ENCODE results near the gene ANKUB1. TPM values are rescaled to one million over a fixed set of nuclear protein-coding genes. Genes with fewer than 3 reads are reported as not detected.

Gene ANKUB1
- polyA plus RNA-seq, 1 donor: not detected

DNA sequence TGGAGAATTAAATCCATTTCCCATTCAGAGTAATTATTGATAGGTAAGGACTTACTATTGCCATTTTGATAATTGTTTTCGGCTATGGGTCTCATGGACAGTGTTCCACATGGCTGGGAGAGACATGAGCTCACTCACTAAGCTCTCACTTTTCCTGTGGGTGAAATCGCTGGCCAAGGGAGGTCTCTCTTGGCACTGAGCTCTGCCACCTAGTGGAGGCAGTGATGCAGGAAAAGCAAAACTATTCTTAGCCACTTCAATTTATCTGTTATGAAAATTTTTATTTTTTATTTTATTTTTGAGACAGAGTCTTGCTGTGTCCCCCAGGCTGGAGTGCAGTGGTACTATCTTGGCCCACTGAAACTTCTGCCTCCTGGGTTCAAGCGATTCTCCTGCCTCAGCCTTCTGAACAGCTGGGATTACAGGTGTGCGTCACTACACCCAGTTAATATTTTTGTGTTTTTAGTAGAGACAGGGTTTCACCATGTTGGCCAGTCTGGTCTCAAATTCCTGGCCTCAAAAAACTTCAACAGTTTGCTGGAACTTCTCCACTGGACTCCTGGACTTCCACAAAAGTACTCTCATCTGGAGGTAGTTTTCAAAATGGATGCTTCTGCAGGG is 16.0 kb upstream of the ANKUB1 start:
- DNase-seq: peak; percentile 50

DNA sequence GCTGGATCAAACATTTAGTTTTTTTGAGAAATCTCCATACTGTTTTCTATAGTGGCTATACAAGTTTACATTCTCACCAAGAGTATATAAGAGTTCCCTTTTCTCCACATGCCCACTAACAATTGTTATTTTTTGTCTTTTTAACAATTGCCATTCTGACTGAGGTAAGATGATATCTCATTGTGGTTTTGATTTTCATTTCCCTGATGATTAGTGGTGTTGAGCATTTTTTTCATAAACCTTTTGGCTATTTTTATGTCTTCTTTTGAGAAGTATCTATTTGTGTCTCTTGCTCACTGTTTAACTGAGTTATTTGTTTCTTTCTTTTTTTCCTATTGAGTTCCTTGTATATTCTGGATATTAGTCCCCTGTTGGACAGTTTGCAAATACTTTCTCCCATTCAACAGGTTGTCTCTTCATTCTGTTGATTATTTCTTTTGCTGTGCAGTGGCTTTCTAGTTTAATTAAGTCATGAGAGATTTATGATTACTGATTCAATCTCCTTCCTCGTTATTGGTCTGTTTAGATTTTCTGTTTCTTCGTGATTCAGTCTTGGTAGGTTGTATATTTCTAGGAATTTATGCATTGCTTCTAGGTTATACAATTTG is 13.9 kb upstream of the ANKUB1 start:
- DNase-seq: no peak

DNA sequence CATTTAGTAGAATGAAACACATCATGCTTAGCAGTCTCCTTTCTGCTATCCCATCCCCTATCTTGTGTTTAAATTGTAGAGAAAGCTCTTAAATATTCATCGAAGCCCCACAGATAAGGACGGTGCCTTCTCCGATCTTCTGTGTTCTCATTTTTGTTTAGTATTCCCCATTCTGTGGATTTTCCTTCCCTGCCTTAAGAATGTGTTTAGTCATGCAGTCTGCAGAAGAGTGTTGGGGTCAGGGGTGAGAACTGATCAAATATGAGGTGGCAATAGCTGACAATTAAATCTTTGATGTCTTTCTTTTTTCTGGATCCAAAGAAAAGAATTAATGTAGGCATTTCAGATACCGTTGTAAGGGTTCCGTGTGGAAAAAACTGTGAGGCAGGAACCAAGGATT is 9.3 kb upstream of the ANKUB1 start:
- no peak for DNase-seq

DNA sequence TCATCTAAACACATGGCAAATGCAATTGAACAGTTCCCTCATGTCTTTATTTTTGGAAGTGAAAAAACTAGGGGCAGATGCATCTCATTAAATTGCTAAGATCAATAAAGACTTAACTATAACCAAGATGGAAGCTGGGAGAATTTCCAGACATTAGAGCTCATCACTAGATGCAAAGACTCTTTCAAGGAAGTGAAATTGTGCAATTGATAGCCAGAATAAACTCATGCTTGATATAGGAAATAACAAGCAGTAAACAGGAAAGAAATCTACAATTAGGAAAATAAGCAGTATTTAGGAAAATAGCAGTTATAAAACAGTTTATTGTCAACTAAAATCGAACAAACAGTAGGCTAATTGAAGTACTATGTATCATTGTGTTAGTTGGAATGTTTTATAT is 8.8 kb upstream of the ANKUB1 start:
- no peak for DNase-seq

DNA sequence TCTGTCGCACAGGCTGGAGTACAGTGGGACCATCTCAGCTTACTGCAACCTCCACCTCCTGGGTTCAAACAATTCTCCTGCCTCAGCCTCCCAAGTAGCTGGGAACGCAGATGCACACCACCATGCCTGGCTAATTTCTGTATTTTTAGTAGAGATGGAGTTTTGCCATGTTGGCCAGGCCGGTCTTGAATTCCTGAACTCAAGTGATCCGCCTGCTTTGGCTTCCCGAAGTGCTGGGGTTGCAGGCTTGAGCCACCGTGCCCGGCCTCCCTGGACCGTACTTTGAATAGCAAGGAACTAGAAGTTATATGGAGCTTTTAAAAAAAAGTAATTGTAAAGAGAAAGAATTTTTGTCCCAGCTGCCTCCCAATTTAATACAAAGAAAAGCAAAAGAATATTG is 8.3 kb upstream of the ANKUB1 start:
- DNase-seq: no peak

DNA sequence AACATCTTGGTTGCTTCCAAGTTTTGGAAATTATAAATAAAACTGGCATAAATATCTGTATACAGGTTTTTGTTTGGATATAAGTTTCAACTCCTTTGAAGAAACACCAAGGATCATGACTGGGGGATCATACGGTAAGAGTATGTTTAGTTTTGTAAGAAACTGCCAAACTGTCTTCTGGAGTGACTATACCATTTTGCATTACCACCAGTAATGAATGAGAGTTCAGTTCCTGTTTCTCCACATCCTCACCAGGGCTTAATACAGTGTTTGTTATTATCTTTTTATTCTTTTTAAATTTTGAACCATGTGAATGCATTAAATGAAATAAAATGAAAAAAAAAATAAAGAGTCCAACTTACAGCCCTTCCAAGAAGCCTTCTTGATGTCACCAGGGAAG is 3.7 kb upstream of the ANKUB1 start:
- DNase-seq: no peak

DNA sequence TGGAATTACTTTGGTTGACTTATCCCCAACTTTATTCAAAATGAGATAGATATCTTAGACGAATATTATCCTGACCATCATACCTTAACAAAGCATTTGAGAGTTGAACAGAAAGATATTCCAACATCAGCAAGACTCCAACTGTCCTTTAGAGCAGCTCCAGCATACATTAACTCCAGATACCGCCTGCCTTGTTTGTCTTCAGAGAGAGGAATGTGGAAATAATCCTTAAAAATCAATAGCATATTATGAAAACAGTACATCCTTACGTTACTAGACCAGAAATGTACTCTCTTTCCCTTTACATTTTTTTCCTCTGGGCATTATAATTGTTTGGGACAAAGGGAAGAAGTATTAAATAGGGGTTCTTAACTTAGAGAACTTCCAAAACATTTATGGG is 1.7 kb downstream of the ANKUB1 start:
- DNase-seq: no peak

DNA sequence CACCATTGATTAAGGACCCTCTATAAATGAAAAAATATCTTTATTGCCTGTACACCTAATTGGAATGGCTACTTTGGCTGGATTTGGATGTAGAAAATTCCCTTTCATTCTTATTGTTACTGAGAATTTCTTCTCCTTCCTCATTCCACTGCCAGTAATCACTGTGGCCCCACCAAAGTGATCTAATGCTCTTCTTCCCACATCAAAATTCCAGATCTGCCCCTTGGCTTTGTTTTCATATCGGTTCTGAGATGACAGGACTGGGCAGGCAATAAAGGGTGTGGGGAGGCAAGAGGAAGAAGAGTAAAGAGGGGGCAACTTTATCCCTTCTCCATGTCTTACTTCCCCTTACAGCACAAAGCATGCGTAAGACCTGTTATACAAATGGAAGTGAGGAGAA is 2.1 kb downstream of the ANKUB1 start:
- DNase-seq: no peak

DNA sequence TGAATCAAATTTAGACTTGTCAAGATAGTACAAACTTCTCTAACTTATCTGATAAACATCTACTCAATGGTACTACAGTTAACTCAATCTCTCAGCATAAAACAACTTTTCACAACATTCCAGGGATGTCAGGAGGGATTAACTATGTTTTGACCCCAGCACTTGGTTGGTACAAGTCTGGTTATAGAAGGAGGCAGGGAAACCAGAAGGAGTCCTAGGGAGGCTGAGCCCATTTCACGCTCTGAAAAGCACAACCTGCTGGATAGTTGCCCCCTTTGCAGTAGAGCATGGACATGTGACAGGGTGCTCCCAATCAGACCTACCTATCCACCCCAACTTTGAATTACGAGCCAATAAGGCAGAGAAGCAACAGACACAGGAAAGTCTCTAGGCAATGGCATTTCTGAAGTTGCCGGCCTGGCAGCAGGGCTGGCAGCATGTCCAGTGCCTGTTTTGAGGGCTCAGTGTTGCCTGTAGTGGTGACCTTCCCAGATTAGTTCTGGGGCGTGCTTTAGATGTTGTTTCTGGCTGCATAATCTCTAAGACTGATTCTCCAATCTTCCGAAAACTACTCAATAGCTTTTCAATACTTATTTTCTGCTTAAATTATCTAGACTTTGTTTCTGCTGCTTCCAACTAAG is 8.2 kb downstream of the ANKUB1 start:
- DNase-seq: no peak

DNA sequence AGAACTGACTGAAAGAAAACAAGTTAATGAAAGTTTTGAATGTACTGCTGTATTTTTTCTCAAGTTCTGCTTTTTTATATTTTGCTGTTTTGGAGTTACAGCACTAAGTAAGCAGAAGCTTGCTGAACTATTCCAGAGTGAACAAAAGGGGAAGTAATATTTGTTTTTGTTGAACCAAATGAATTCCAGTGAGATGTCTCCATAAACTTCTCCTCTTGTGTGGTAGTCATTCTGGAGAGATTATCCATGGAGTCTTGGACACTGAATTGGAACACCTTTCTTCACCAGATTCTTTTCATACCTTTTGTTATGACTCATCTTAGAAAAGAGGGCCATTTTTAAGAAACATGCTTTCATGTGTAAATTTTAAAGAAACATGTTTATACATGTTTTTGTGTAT is 8.8 kb downstream of the ANKUB1 start:
- DNase-seq: no peak

DNA sequence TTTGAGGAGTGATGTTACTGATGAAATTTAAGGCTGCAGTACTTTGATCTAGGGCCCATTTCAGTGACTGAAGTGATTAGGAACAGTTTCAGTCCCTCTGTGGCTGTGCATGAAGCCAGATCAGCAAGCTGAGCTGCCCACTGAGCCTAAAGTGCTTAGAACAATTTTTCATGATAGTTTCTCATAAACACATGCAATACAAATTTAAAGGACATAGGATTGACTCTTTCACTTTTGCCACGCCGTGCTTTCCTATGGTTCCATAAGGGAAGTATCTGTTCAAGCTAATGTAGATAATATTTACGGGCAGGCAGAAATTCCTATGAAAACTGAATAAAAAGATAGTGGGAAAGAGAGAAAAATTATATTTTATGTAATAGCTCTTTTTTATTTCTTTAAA is 10.6 kb downstream of the ANKUB1 start:
- no peak for DNase-seq

DNA sequence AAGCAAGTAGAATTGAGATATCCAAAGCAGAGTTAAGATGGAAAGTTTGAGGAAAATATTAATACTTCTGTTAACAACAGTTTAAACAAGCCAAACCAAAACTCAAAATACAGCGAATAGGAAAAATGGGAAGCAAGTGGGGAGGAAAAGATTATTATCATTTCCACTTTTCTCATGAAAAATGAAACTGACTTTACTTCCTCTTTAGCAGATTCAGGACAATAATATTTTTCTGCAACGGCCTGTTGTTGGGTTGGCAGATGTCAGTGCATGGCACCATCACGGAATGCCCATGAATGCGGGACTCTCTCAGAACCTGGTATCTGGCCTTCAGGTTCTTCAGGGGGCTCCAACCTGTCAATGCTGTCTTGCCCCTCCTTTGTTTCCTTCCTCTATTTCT is 11.1 kb downstream of the ANKUB1 start:
- no peak for DNase-seq

DNA sequence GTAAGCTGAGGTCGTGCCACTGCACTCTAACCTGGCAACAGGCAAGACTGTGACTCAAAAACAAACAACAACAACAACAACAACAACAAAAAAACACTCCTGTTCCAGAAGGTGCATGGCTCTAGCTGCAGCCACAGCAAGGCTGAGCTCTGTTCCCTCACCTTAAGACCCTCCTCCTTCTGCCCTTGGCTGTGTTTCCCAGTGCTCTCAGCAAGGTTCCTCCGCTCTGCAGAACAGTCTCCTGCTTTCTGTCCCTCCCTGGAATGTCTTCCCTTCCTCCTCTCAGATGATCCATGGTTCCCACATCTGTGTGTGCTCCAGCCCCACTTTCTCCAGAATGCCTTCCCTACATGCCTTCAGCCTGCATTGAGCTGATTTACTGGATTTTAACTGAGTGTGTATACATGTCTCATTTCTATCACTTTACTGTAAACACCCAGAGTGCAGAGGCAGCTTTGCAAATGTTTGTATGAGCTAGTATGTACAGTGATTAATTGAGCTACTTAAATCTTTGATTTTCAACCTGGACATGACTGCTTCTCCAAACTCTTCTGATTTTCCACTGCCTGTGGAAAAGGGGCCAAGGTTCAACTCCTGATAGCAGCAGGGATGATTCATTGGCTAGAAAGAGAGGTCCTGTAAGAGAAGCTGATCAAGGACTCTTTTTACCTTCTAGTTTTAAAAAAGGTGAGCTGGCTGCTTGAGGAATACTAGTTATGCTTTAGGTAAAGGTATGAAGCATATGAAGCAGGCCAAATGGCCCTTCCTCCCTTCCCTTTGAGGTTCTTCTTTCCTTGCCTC is 14.7 kb downstream of the ANKUB1 start:
- no peak for DNase-seq

DNA sequence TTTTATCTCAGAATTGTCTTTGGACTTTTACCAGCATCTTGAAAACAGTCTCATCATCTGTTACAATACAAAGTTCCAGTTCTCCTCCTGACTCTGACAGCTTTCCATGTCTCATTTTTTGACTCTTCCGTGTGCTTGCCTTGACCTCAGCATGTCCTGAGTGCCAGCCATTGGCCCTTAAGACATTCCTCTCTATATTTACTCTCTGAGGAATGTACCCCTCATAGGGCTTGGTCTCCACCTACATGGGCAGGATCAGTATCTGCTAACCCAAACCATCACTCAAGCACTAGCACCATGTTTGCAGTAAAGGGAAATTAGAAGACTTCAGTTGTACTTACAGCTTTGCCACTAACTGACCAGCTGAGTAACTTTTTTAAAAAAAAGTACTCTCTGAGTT is 16.2 kb downstream of the ANKUB1 start:
- DNase-seq: no peak

DNA sequence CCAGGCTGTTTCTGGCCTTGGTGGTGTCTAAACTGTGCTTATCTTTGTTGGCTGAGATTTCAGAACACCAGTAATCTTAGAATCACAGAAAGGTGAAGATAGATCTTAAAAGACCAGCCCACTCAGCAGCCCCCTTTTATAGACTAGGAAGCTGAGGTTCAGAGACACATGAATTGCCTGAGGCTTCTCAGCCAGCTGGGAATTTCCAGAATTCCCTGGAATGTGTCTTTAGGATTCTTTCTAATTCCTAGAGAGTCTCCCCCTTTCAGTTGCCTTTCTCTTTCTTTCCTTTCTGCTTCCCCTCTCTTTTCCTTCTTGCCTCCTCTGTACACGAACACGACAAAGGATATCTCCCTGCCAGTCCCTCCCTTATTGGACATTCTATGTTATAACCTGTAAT is 19.5 kb downstream of the ANKUB1 start:
- DNase-seq: no peak

DNA sequence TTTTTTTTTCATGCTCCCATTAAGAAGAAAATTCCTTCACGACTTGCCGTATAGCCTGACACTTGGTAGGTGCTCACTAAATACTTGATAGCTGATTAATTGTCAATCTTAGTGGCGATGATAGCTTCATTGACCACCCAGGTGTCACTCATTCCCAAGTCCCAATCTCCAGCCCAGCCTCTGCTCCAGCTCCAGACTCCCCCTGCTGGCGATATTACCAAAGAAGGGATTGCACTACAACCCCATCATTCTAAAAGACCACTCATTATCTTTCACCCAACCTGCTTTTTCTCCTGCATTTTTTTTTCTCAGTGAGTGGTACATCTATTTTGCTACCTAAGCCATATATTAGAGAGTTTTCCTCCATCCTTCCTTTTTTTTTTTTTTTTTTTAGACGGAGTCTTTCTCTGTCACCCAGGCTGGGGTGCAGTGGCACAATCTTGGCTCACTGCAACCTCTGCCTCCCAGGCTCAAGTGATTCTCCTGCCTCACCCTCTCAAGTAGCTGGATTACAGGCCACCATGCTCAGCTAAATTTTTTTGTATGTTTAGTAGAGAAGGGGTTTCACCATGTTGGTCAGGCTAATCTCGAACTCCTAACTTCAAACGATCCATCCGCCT is 20.6 kb downstream of the ANKUB1 start:
- peak; percentile 27 for DNase-seq

DNA sequence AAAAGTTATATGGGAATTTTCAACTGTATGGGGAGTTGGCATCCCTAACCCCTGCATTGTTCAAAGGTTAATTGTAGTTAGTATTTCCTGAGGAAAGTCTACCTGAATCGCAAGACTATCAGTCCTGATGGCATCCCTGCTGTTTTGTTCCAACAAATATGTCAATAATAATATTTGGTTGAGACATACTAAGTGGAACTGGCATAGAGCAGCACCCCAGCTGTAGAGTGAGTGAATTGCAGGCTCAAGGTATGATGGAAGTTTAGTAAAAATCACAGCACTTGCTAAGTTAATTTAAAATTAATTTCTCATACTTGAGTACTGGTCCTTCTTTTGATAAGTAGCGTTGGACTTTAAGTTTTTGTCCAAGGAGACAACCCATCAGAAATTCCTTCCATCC is 22.1 kb downstream of the ANKUB1 start:
- no peak for DNase-seq

DNA sequence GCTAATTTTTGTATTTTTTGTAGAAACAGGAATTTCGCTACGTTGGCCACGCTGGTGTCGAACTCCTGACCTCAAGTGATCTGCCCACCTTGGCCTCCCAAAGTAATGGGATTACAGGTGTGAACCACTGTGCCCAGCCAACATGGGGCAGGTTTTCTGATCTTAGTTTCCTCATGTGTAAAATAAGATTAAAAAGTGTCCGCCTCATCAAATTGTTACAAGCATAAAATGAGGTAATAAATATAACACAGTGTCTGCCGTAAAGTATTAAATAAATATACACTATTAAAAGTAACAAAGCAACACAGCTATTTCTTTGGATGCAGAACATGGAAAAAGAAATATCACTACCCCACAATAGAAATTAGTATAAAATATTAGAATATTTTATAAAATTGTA is 23.6 kb downstream of the ANKUB1 start:
- no peak for DNase-seq

DNA sequence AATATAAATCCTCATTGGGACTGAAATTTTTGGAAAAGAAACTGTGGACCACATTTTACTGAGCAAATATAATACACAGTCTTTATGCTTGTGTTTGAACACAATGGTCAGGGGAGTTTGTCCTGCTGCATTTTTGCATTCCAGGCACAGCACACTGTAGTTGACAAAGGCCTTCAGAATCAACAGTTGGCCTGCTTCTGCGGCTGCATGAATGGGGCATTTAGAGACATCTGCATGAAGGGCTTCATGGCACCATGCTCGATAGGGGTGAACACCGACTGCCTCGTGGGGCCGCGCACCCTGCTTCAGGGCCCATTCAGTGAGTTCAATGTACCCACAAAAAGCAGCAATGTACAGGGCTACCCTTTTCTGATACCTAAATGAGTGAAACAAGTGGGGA is 24.6 kb downstream of the ANKUB1 start:
- DNase-seq: no peak

DNA sequence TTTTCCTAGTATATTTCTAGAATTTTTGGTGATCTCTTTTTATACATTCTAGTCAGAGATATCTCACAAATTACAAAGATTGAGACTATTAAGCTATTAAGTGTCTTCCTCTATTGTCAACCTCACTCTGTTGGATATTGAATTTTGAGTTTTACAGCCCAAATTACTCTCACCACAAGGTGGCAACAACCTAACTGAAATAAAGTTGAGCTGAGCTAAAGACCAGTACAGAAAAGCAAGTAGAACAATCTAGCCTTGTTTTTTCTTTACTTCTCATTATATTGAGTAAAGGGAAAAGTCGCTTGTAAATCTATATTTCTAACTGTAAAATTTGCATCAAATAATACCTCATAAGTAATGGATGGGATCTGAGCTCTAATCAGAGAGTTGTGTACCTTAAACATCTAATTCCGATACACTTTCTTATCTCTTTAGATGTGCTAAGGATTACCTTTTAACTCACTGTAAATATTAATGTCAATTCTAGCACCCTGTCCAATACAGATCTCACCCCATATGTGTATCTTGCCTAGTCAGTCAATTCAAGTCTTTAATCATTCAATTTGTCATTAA is 26.5 kb downstream of the ANKUB1 start:
- peak; percentile 15 for DNase-seq

DNA sequence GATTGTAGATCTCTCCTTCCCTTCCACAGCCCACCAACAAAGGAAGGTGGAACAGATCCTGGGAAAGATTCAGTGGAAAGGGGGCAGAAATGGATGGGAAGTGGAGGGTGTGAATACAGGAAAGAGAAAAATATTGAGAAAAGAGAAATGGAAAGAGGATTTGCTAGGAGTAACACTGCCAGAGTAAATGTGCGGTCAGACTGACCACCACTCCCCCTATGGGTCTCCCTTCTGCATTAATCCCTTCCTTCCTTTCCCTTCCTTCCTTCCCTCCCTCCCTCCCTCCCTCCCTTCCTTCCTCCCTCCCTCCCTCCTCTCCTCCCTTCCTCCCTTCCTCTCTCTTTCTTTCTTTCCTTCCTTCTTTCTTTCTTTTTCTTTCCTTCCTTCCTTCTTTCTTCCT is 28.1 kb downstream of the ANKUB1 start:
- DNase-seq: no peak

DNA sequence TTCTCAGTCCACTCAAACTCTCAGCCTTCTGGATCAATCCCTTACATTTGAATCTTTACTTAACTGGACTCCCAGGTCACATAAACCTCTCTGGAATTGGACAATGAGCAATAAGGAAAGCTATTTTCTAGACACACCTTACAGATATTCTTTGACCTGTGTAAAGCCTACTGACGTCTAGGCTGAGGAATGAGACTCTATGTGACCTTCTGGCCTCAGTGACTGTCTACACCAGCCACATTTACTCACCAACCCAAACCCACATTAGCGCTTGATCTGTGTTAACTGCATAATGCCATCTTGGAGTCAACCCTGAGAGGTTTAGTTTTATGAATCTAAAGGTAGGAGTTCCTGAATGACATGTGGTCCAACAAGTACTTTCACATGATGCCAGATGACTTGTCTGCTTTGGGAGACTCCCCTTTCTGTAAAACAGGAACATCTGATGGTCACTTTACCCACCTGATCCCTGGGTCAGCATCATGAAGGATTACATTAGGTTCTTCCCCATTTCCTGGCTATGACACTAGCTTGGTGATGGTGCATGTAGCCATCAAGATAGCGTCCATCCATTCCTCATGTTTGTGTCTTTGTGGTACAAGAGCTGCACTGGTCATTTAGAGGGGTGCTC is 28.7 kb downstream of the ANKUB1 start:
- DNase-seq: no peak
